ENCODE results near the gene TNFAIP8. TPM values are rescaled to one million over a fixed set of nuclear protein-coding genes. Genes with fewer than 3 reads are reported as not detected.

TNFAIP8 gene
- polyA plus RNA-seq, 1 of the 3 experiments (the other 2 are of a cell fraction) = 31.3 TPM

- CTCF ChIA-PET = interaction anchor here (1.6 to 2.9 kb wide), 3 partner anchors 10 to 356 kb away, joined by 4 to 8 read pairs (median 4); partner anchors contain the start of genes DTWD2 and TNFAIP8
- POLR2A ChIA-PET = no interaction called here
- H3K4me1 ChIP-seq (ENCODE audit: control insufficient read depth in 1 of 2, insufficient read depth in 2 of 2, low read depth in 1 of 2, low read length in 1 of 2) = peaks cover 7 to 13% of the 10 kb centered on the region in 2 experiments; a peak in 2 of 4 replicates
These were observed 11.6 kb upstream of the TNFAIP8 start for GRCh38 chr5:119344231-119344630.

More at GRCh38 chr5:119344231-119344630, 11.6 kb upstream of the TNFAIP8 start:
- no peaks in the 10 kb centered on the region for H4K20me1 ChIP-seq (ENCODE audit: insufficient read depth)
- TF ChIP-seq MEF2A (IDR thresholded peaks at IDR 0.05; ENCODE audit: borderline replicate concordance, low read depth) (no peak), PBX3 (IDR thresholded peaks at IDR 0.05) (no peak), GATA2 (CRISPR knock-in tag; IDR thresholded peaks at IDR 0.05) (no peak), FOSL2 (IDR thresholded peaks at IDR 0.05; ENCODE audit: borderline replicate concordance, low read depth) (no peak), POLR2AphosphoS5 (IDR thresholded peaks at IDR 0.05; ENCODE audit: low read depth, low read length) (no peak), ELF1 (IDR thresholded peaks at IDR 0.05) (no peak), FOXJ3 (CRISPR knock-in tag; IDR thresholded peaks at IDR 0.05) (no peak), USF1 (IDR thresholded peaks at IDR 0.05; ENCODE audit: borderline replicate concordance, low read depth) (no peak), MXI1 (IDR thresholded peaks at IDR 0.05; ENCODE audit: low read depth, low read length) (no peak), TAF1 (IDR thresholded peaks at IDR 0.05; ENCODE audit: borderline replicate concordance, low read depth, low read length) (no peak), GABPA (IDR thresholded peaks at IDR 0.05; ENCODE audit: low read depth) (no peak), SIN3A (IDR thresholded peaks at IDR 0.05; ENCODE audit: borderline replicate concordance, low read depth, low read length) (no peak), TCF12 (IDR thresholded peaks at IDR 0.05) (no peak), JUND (IDR thresholded peaks at IDR 0.05) (no peak), RCOR1 (IDR thresholded peaks at IDR 0.05; ENCODE audit: low read length) (no peak)
- TF ChIP-seq, protein P1, sequence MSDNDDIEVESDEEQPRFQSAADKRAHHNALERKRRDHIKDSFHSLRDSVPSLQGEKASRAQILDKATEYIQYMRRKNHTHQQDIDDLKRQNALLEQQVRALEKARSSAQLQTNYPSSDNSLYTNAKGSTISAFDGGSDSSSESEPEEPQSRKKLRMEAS (IDR thresholded peaks at IDR 0.05; ENCODE audit: low read depth) = no peak
- TF ChIP-seq, protein P2, sequence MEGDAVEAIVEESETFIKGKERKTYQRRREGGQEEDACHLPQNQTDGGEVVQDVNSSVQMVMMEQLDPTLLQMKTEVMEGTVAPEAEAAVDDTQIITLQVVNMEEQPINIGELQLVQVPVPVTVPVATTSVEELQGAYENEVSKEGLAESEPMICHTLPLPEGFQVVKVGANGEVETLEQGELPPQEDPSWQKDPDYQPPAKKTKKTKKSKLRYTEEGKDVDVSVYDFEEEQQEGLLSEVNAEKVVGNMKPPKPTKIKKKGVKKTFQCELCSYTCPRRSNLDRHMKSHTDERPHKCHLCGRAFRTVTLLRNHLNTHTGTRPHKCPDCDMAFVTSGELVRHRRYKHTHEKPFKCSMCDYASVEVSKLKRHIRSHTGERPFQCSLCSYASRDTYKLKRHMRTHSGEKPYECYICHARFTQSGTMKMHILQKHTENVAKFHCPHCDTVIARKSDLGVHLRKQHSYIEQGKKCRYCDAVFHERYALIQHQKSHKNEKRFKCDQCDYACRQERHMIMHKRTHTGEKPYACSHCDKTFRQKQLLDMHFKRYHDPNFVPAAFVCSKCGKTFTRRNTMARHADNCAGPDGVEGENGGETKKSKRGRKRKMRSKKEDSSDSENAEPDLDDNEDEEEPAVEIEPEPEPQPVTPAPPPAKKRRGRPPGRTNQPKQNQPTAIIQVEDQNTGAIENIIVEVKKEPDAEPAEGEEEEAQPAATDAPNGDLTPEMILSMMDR (IDR thresholded peaks at IDR 0.05) = no peak
- H3K4me3 ChIP-seq (ENCODE audit: low read depth in 2 of 2, low read length in 1 of 2) = no peak overlapping the region
- WGBS (ENCODE audit: low lambda C conversion rate) = 67% methylated on average over 2 of the region's 2 CpGs
- H2AFZ ChIP-seq (ENCODE audit: low read depth) = no peak overlapping the region
- peaks cover 14% of the 10 kb centered on the region; the same call in 1 of the 2 replicates for H3K79me2 ChIP-seq (ENCODE audit: insufficient read depth)
- H3K27me3 ChIP-seq (ENCODE audit: insufficient read depth) = no peaks in the 10 kb centered on the region
- peaks cover 0 to 9% of the 10 kb centered on the region in 2 experiments for H3K36me3 ChIP-seq (replicated peaks in 1 of 2; ENCODE audit: control insufficient read depth in 1 of 2, insufficient read depth in 2 of 2, low read length in 1 of 2)
- no peaks in the 10 kb centered on the region; the same call in 1 of the 2 replicates for H3K9me3 ChIP-seq
- H3K9me2 ChIP-seq = no peaks in the 10 kb centered on the region
- no peak overlapping the region for H3K4me2 ChIP-seq
- no peak overlapping the region for H3K9ac ChIP-seq
- no peak for DNase-seq
- H3F3A ChIP-seq (replicated peaks; ENCODE audit: insufficient read depth) = no peaks in the 10 kb centered on the region
- no peak overlapping the region for H3K27ac ChIP-seq (ENCODE audit: low read depth in 2 of 2, low read length in 1 of 2)

Measured in SK-N-SH (cell line).